Measurements from ENCODE around the gene TBCE. TPM values are rescaled to one million over a fixed set of nuclear protein-coding genes. Genes with fewer than 3 reads are reported as not detected.

TBCE gene
- total and polyA plus RNA-seq, 9 of the 15 experiments (the other 6 are each of a cell fraction or from before 2014, with no cell fraction given) = 52.6 to 92.1 (median 82.1) TPM

- TF ChIP-seq ZNF280A (IDR thresholded peaks at IDR 0.05; ENCODE audit: low read depth, partially characterized antibody) = no peak
- TF ChIP-seq KLF16 (IDR thresholded peaks at IDR 0.05) = no peak
- TF ChIP-seq SAFB2 (IDR thresholded peaks at IDR 0.05; ENCODE audit: borderline replicate concordance, low read depth, low read length, severe bottlenecking) = no peak
- TF ChIP-seq MAZ (CRISPR knock-in tag; conservative IDR thresholded peaks at IDR 0.05 in 1 of 2, IDR thresholded peaks at IDR 0.05 in 1 of 2) = no peak
- no peak for TF ChIP-seq PRPF4 (IDR thresholded peaks at IDR 0.05; ENCODE audit: insufficient read depth, low read depth, low read length, poor library complexity, severe bottlenecking)
- no peak; the same call in 1 of the 2 replicates for TF ChIP-seq MEF2D (tag; conservative IDR thresholded peaks at IDR 0.05; ENCODE audit: low read depth)
- no peak for TF ChIP-seq CAMTA2 (CRISPR knock-in tag; conservative IDR thresholded peaks at IDR 0.05)
- TF ChIP-seq ZKSCAN3 (CRISPR knock-in tag; IDR thresholded peaks at IDR 0.05) = no peak
- no peak for TF ChIP-seq THAP12 (CRISPR knock-in tag; IDR thresholded peaks at IDR 0.05)
- TF ChIP-seq TRIM25 (IDR thresholded peaks at IDR 0.05; ENCODE audit: borderline replicate concordance) = no peak
- TF ChIP-seq EP300 (IDR thresholded peaks at IDR 0.05; ENCODE audit: low read length) = peak; percentile 34
- TF ChIP-seq MXI1 (IDR thresholded peaks at IDR 0.05; ENCODE audit: low read depth, low read length) = no peak
- no peak for TF ChIP-seq NUFIP1 (IDR thresholded peaks at IDR 0.05; ENCODE audit: partially characterized antibody)
- TF ChIP-seq CBFB (CRISPR knock-in tag; IDR thresholded peaks at IDR 0.05) = no peak
- no peak for TF ChIP-seq TSHZ1 (CRISPR knock-in tag; IDR thresholded peaks at IDR 0.05)
- no peak for TF ChIP-seq HES1 (IDR thresholded peaks at IDR 0.05; ENCODE audit: low read depth)
- no peak for TF ChIP-seq POLR2AphosphoS2 (IDR thresholded peaks at IDR 0.05; ENCODE audit: low read length)
- no peak for TF ChIP-seq STAG1 (CRISPR knock-in tag; IDR thresholded peaks at IDR 0.05; ENCODE audit: borderline replicate concordance)
- peak; percentile 97 for TF ChIP-seq NFE2 (IDR thresholded peaks at IDR 0.05; ENCODE audit: low read depth)
These were observed 75.7 kb downstream of the TBCE start (continued) for GRCh38 chr1:235442788-235443429.
